Endothelial cell of umbilical vein (primary cell): ENCODE data around the gene WASHC2A.

ENCODE experiments used
- CTCF ChIP-seq, 2 donors: IDR thresholded peaks; 1 replicate in 1 of 2; 2 replicates in 1 of 2; pipeline ENCODE4 v1.5.1; 2011; ENCODE audit warnings: low read length in 2 of 2, mild to moderate bottlenecking in 2 of 2, moderate library complexity in 2 of 2, control low read depth in 1 of 2, inconsistent platforms in 1 of 2, low read depth in 1 of 2; ENCODE audit not compliant: insufficient read depth in 1 of 2; ENCODE audit errors: extremely low read depth in 1 of 2
- EZH2 ChIP-seq: IDR thresholded peaks from 2 replicates; pipeline ENCODE4 v1.6.1; 2012; ENCODE audit warnings: borderline replicate concordance, low read depth, mild to moderate bottlenecking, moderate library complexity, low read length, inconsistent platforms; ENCODE audit not compliant: severe bottlenecking
- FOS ChIP-seq: IDR thresholded peaks from 2 replicates; pipeline ENCODE4 v1.6.1; 2011; ENCODE audit warnings: mild to moderate bottlenecking, low read length, moderate library complexity, borderline replicate concordance; ENCODE audit not compliant: insufficient read depth
- POLR2A ChIP-seq: IDR thresholded peaks from 2 replicates; pipeline ENCODE4 v1.6.1; 2012; ENCODE audit warnings: low read depth, mild to moderate bottlenecking, control low read depth, low read length
- POLR2AphosphoS5 ChIP-seq: IDR thresholded peaks from 2 replicates; pipeline ENCODE4 v1.6.1; 2012; ENCODE audit warnings: low read depth, mild to moderate bottlenecking, control low read depth, low read length, moderate library complexity; ENCODE audit not compliant: insufficient read depth

DNA sequence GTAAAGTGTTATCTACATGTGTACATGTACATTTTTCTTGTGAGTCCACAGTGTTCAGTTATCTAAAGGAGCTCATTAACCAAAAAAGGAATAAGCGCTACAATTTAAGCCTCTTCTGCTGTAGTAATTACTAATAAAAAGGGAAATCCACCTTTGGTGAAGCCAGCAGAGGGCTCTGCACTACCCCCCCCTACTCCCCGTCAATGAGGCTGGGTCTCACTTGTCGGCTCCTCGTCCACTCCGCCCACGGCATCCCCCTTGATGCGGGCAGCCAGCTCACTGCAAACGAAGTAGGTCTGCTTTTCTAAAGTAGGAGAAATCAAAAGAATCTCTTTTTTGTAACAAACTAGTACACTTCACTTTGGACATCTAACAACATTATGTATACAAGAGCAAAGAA lies 4.7 kb upstream of the WASHC2A start:
- TF ChIP-seq CTCF (IDR thresholded peaks at IDR 0.05; ENCODE audit: extremely low read depth in 1 of 2, insufficient read depth in 1 of 2, low read depth in 1 of 2, low read length in 2 of 2): no peak
- TF ChIP-seq POLR2A: no peak
- no peak for TF ChIP-seq POLR2AphosphoS5
- TF ChIP-seq EZH2: no peak
- TF ChIP-seq FOS: no peak
